SK-N-SH treated with all-trans-retinoic acid at 6 μM for 48 hours (cell line): ENCODE measurements around the gene DENND1A.

Source experiments
- ATAC-seq: fragments of 200-7000 bp; cut with Tn5 transposase; 3 replicates; pipeline ENCODE4 v1.9.1; 2020; ENCODE audit warnings: mild to moderate bottlenecking, moderate library complexity
- ARNTL ChIP-seq: fragments of 450-650 bp; formaldehyde crosslinking; IDR thresholded peaks from 2 replicates; pipeline ENCODE4 v1.5.0; 2020; ENCODE audit warnings: low read depth, mild to moderate bottlenecking, moderate library complexity, borderline replicate concordance
- BACH2 ChIP-seq: fragments of 250-450 bp; sonication (Bioruptor Pico); IDR thresholded peaks from 2 replicates; pipeline ENCODE4 v1.9.0; 2021; ENCODE audit warnings: mild to moderate bottlenecking, borderline replicate concordance
- CSDC2 ChIP-seq: fragments of 250-450 bp; sonication (Bioruptor Pico); IDR thresholded peaks from 2 replicates; pipeline ENCODE4 v1.5.0; 2020; ENCODE audit warnings: mild to moderate bottlenecking, moderate library complexity
- CSRNP3 ChIP-seq: fragments of 250-450 bp; sonication (Bioruptor Pico); IDR thresholded peaks from 2 replicates; pipeline ENCODE4 v1.5.1; 2021; ENCODE audit warnings: mild to moderate bottlenecking, moderate library complexity
- ESRRG ChIP-seq: fragments of 250-450 bp; sonication (Bioruptor Pico); IDR thresholded peaks from 2 replicates; pipeline ENCODE4 v1.6.1; 2021; ENCODE audit warnings: mild to moderate bottlenecking
- GLIS3 ChIP-seq: fragments of 250-450 bp; sonication (Bioruptor Pico); IDR thresholded peaks from 2 replicates; pipeline ENCODE4 v1.5.0; 2020; ENCODE audit warnings: mild to moderate bottlenecking, moderate library complexity
- ISL1 ChIP-seq: fragments of 250-450 bp; sonication (Bioruptor Pico); IDR thresholded peaks from 2 replicates; pipeline ENCODE4 v2.1.2; 2022; ENCODE audit warnings: mild to moderate bottlenecking, moderate library complexity
- PPARA ChIP-seq: fragments of 250-450 bp; sonication (Bioruptor Pico); IDR thresholded peaks from 2 replicates; pipeline ENCODE4 v1.5.0; 2020; ENCODE audit warnings: mild to moderate bottlenecking, borderline replicate concordance
- TCF4 ChIP-seq: fragments of 250-450 bp; sonication (Bioruptor Pico); IDR thresholded peaks from 2 replicates; pipeline ENCODE4 v1.8.0; 2021; ENCODE audit warnings: mild to moderate bottlenecking, moderate library complexity, borderline replicate concordance
- ZC3H10 ChIP-seq: fragments of 250-450 bp; sonication (Bioruptor Pico); IDR thresholded peaks from 2 replicates; pipeline ENCODE4 v1.5.1; 2021; ENCODE audit warnings: mild to moderate bottlenecking, moderate library complexity
- ZFP3 ChIP-seq: fragments of 250-450 bp; sonication (Bioruptor Pico); IDR thresholded peaks from 2 replicates; pipeline ENCODE4 v1.5.0; 2020; ENCODE audit warnings: mild to moderate bottlenecking, moderate library complexity
- ZFP30 ChIP-seq: fragments of 450-650 bp; formaldehyde crosslinking; IDR thresholded peaks from 2 replicates; pipeline ENCODE4 v1.5.0; 2022; ENCODE audit warnings: mild to moderate bottlenecking, moderate library complexity
- ZNF565 ChIP-seq: fragments of 450-650 bp; formaldehyde crosslinking; conservative IDR thresholded peaks from 2 replicates; pipeline ENCODE4 v1.5.0; 2020; ENCODE audit warnings: low read depth, mild to moderate bottlenecking, moderate library complexity
- ZNF70 ChIP-seq: fragments of 450-650 bp; formaldehyde crosslinking; IDR thresholded peaks from 2 replicates; pipeline ENCODE4 v1.5.0; 2020; ENCODE audit warnings: mild to moderate bottlenecking, moderate library complexity
- ZNF8 ChIP-seq: fragments of 450-650 bp; formaldehyde crosslinking; IDR thresholded peaks from 2 replicates; pipeline ENCODE4 v1.5.0; 2020; ENCODE audit warnings: mild to moderate bottlenecking, moderate library complexity
- TF ChIP-seq, protein P1 (sequence below): fragments of 250-450 bp; sonication (Bioruptor Pico); IDR thresholded peaks from 2 replicates; pipeline ENCODE4 v1.5.1; 2020; ENCODE audit warnings: low read depth, mild to moderate bottlenecking, moderate library complexity
- TF ChIP-seq, protein P2 (sequence below): fragments of 250-450 bp; sonication (Bioruptor Pico); IDR thresholded peaks from 2 replicates; pipeline ENCODE4 v1.5.0; 2020; ENCODE audit warnings: mild to moderate bottlenecking, moderate library complexity
- TF ChIP-seq, protein P3 (sequence below): fragments of 250-450 bp; sonication (Bioruptor Pico); IDR thresholded peaks from 2 replicates; pipeline ENCODE4 v1.8.0; 2021; ENCODE audit warnings: low read depth, mild to moderate bottlenecking, moderate library complexity, borderline replicate concordance
- TF ChIP-seq, protein P4 (sequence below): fragments of 250-450 bp; sonication (Bioruptor Pico); IDR thresholded peaks from 2 replicates; pipeline ENCODE4 v1.8.0; 2020; ENCODE audit warnings: mild to moderate bottlenecking, moderate library complexity, borderline replicate concordance

Gene DENND1A

GRCh38 chr9:123784518-123784917 is 145.4 kb downstream of the DENND1A start:
- TF ChIP-seq, protein P1, sequence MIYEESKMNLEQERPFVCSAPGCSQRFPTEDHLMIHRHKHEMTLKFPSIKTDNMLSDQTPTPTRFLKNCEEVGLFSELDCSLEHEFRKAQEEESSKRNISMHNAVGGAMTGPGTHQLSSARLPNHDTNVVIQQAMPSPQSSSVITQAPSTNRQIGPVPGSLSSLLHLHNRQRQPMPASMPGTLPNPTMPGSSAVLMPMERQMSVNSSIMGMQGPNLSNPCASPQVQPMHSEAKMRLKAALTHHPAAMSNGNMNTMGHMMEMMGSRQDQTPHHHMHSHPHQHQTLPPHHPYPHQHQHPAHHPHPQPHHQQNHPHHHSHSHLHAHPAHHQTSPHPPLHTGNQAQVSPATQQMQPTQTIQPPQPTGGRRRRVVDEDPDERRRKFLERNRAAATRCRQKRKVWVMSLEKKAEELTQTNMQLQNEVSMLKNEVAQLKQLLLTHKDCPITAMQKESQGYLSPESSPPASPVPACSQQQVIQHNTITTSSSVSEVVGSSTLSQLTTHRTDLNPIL: no peak
- TF ChIP-seq ESRRG (CRISPR knock-in tag): no peak
- TF ChIP-seq CSRNP3: no peak
- TF ChIP-seq ZNF70 (CRISPR knock-in tag): no peak
- TF ChIP-seq TCF4: no peak
- no peak for TF ChIP-seq ZFP3
- TF ChIP-seq ARNTL: no peak
- no peak for TF ChIP-seq GLIS3 (CRISPR knock-in tag)
- TF ChIP-seq ZNF8: no peak
- no peak for TF ChIP-seq ZFP30 (CRISPR knock-in tag)
- TF ChIP-seq, protein P2, sequence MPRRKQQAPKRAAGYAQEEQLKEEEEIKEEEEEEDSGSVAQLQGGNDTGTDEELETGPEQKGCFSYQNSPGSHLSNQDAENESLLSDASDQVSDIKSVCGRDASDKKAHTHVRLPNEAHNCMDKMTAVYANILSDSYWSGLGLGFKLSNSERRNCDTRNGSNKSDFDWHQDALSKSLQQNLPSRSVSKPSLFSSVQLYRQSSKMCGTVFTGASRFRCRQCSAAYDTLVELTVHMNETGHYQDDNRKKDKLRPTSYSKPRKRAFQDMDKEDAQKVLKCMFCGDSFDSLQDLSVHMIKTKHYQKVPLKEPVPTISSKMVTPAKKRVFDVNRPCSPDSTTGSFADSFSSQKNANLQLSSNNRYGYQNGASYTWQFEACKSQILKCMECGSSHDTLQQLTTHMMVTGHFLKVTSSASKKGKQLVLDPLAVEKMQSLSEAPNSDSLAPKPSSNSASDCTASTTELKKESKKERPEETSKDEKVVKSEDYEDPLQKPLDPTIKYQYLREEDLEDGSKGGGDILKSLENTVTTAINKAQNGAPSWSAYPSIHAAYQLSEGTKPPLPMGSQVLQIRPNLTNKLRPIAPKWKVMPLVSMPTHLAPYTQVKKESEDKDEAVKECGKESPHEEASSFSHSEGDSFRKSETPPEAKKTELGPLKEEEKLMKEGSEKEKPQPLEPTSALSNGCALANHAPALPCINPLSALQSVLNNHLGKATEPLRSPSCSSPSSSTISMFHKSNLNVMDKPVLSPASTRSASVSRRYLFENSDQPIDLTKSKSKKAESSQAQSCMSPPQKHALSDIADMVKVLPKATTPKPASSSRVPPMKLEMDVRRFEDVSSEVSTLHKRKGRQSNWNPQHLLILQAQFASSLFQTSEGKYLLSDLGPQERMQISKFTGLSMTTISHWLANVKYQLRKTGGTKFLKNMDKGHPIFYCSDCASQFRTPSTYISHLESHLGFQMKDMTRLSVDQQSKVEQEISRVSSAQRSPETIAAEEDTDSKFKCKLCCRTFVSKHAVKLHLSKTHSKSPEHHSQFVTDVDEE (CRISPR knock-in tag): no peak
- TF ChIP-seq CSDC2: no peak
- TF ChIP-seq, all 23 proteins: peak for 0
- ATAC-seq: no peak

GRCh38 chr9:123778232-123778902 is 151.6 kb downstream of the DENND1A start:
- no peak for ATAC-seq
- TF ChIP-seq, protein P3, sequence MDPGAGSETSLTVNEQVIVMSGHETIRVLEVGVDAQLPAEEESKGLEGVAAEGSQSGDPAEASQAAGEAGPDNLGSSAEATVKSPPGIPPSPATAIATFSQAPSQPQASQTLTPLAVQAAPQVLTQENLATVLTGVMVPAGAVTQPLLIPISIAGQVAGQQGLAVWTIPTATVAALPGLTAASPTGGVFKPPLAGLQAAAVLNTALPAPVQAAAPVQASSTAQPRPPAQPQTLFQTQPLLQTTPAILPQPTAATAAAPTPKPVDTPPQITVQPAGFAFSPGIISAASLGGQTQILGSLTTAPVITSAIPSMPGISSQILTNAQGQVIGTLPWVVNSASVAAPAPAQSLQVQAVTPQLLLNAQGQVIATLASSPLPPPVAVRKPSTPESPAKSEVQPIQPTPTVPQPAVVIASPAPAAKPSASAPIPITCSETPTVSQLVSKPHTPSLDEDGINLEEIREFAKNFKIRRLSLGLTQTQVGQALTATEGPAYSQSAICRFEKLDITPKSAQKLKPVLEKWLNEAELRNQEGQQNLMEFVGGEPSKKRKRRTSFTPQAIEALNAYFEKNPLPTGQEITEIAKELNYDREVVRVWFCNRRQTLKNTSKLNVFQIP: no peak
- TF ChIP-seq ZNF8: no peak
- TF ChIP-seq, protein P1: no peak
- TF ChIP-seq ARNTL: no peak
- TF ChIP-seq TCF4: no peak
- TF ChIP-seq BACH2 (CRISPR knock-in tag): no peak
- no peak for TF ChIP-seq ISL1 (CRISPR knock-in tag)
- no peak for TF ChIP-seq ZNF70 (CRISPR knock-in tag)
- TF ChIP-seq CSRNP3: no peak
- no peak for TF ChIP-seq ZFP30 (CRISPR knock-in tag)
- no peak for TF ChIP-seq ZFP3
- no peak for TF ChIP-seq PPARA
- no peak for TF ChIP-seq ESRRG (CRISPR knock-in tag)
- TF ChIP-seq ZC3H10: no peak

- TF ChIP-seq ZFP30 (CRISPR knock-in tag): no peak
- TF ChIP-seq PPARA: no peak
- TF ChIP-seq ISL1 (CRISPR knock-in tag): no peak
- TF ChIP-seq ZNF565 (CRISPR knock-in tag): no peak
- TF ChIP-seq ARNTL: no peak
- no peak for TF ChIP-seq CSRNP3
- no peak for TF ChIP-seq ZNF70 (CRISPR knock-in tag)
- TF ChIP-seq, protein P4, sequence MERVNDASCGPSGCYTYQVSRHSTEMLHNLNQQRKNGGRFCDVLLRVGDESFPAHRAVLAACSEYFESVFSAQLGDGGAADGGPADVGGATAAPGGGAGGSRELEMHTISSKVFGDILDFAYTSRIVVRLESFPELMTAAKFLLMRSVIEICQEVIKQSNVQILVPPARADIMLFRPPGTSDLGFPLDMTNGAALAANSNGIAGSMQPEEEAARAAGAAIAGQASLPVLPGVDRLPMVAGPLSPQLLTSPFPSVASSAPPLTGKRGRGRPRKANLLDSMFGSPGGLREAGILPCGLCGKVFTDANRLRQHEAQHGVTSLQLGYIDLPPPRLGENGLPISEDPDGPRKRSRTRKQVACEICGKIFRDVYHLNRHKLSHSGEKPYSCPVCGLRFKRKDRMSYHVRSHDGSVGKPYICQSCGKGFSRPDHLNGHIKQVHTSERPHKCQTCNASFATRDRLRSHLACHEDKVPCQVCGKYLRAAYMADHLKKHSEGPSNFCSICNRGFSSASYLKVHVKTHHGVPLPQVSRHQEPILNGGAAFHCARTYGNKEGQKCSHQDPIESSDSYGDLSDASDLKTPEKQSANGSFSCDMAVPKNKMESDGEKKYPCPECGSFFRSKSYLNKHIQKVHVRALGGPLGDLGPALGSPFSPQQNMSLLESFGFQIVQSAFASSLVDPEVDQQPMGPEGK (CRISPR knock-in tag): no peak
- TF ChIP-seq, all 23 proteins: peak for 0
- no peak for ATAC-seq
Observed at GRCh38 chr9:123776708-123777537, 153.0 kb downstream of the DENND1A start.
